GM23248 (cell line): ENCODE measurements around the gene OR8K3. TPM values are rescaled to one million over a fixed set of nuclear protein-coding genes. Genes with fewer than 3 reads are reported as not detected.

Experiments used
- DNase-seq: peaks from one replicate; pipeline ENCODE4 v3.0.0-alpha.2; 2015
- H2AFZ ChIP-seq: fragments of 200-600 bp; sonication (generic); 2 replicates; pipeline ENCODE4 v1.6.1; 2016; ENCODE audit warnings: antibody characterized with exemption
- H3F3A ChIP-seq: fragments of 200-600 bp; sonication (generic); 2 replicates; pipeline ENCODE4 v1.6.1; 2016; ENCODE audit warnings: mild to moderate bottlenecking, antibody characterized with exemption, mixed run types; ENCODE audit not compliant: insufficient read depth
- H3K27ac ChIP-seq: fragments of 200-600 bp; sonication (generic); 2 replicates; pipeline ENCODE4 v1.5.1; 2016; ENCODE audit warnings: mild to moderate bottlenecking
- H3K27me3 ChIP-seq: fragments of 200-600 bp; sonication (generic); replicated peaks from 2 replicates; pipeline ENCODE4 v1.6.1; 2016; ENCODE audit warnings: mild to moderate bottlenecking; ENCODE audit not compliant: insufficient read depth
- H3K36me3 ChIP-seq: fragments of 200-600 bp; sonication (generic); 2 replicates; pipeline ENCODE4 v1.6.1; 2016; ENCODE audit warnings: low read depth, mild to moderate bottlenecking
- H3K4me1 ChIP-seq: fragments of 200-600 bp; sonication (generic); 2 replicates; pipeline ENCODE4 v1.6.1; 2016; ENCODE audit warnings: mild to moderate bottlenecking; ENCODE audit not compliant: insufficient read depth
- H3K4me2 ChIP-seq: fragments of 200-600 bp; sonication (generic); one replicate; pipeline ENCODE4 v1.6.1; 2016; ENCODE audit warnings: mild to moderate bottlenecking; ENCODE audit not compliant: unreplicated experiment
- H3K4me3 ChIP-seq: fragments of 200-600 bp; sonication (generic); 2 replicates; pipeline ENCODE4 v1.5.1; 2016; ENCODE audit warnings: mild to moderate bottlenecking
- H3K79me2 ChIP-seq: fragments of 200-600 bp; sonication (generic); 2 replicates; pipeline ENCODE4 v1.6.1; 2016; ENCODE audit warnings: mild to moderate bottlenecking; ENCODE audit not compliant: insufficient read depth
- H3K9ac ChIP-seq: fragments of 200-600 bp; sonication (generic); 2 replicates; pipeline ENCODE4 v1.6.1; 2016; ENCODE audit warnings: mild to moderate bottlenecking
- H3K9me2 ChIP-seq: fragments of 200-600 bp; sonication (generic); 2 replicates; pipeline ENCODE4 v1.6.1; 2016; ENCODE audit warnings: mixed run types, mild to moderate bottlenecking, moderate library complexity; ENCODE audit not compliant: insufficient read depth
- H3K9me3 ChIP-seq: fragments of 200-600 bp; sonication (generic); one replicate; pipeline ENCODE4 v1.6.1; 2017; ENCODE audit warnings: low read depth
- H4K20me1 ChIP-seq: fragments of 200-600 bp; sonication (generic); 2 replicates; pipeline ENCODE4 v1.6.0; 2016; ENCODE audit not compliant: insufficient read depth
- EZH2 ChIP-seq: fragments of 200-600 bp; sonication (generic); IDR thresholded peaks from 2 replicates; pipeline ENCODE4 v1.6.1; 2018; ENCODE audit warnings: antibody characterized with exemption, mild to moderate bottlenecking; ENCODE audit not compliant: insufficient read depth, poor library complexity, severe bottlenecking
- EZH2phosphoT487 ChIP-seq: fragments of 200-600 bp; sonication (generic); IDR thresholded peaks from 2 replicates; pipeline ENCODE4 v1.6.1; 2018; ENCODE audit warnings: antibody characterized with exemption, moderate library complexity, mild to moderate bottlenecking, low read depth; ENCODE audit not compliant: insufficient read depth
- WGBS, 2 experiments: methylation state at CpG; one replicate each; pipeline ENCODE4 v1.1.6; 2015 to 2017; ENCODE audit warnings: low lambda C conversion rate in 2 of 2, low coverage in 1 of 2; ENCODE audit errors: missing lambda C conversion rate in 2 of 2; 5-methylcytosine and 5-hydroxymethylcytosine counted together
- in situ Hi-C: fragments of 300-500 bp; cut with MboI; formaldehyde crosslinking; loops from 2 replicates; pipeline ENCODE4 v1.15.0; 2020
- polyA plus RNA-seq: library from polyadenylated mRNA; unstranded; fragments of >200 nt; fragmentation: Nextera tagmentation; extraction: Ambion mirVana; gene quantifications from 2 replicates; pipeline ENCODE4 v1.2.1, GENCODE V29; 2016
- total RNA-seq: library from RNA; depleted of rRNA; stranded (reverse); fragments of >200 nt; shearing (Covaris generic); gene quantifications from 2 replicates; pipeline ENCODE4 v1.2.3, GENCODE V29; 2014

OR8K3 gene
- total and polyA plus RNA-seq, 2 experiments from 2014 or later = not detected

DNA sequence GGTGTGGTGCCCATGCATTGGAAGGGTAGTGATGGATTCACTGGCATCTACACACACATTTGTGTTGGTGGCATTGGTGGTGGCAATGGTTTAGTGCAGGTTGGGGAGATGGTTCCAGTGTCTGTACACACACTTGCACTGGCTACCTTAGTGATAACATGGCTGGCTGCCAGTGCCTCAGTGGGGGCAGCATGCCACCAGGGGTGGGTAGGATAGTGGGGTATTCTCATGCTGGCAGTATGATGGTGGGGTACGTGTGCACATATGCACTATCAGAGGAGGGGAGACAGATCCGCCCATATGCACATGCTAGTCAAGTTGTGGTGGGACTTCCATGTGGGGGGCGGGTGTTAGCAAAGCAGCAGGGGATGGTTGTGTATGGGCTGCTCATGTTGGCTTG, 7.1 kb upstream of the OR8K3 start:
- no peaks in the 10 kb centered on the region for H3K4me1 ChIP-seq
- H3K9me2 ChIP-seq = no peaks in the 10 kb centered on the region
- no peaks in the 10 kb centered on the region for H3K9me3 ChIP-seq
- TF ChIP-seq EZH2phosphoT487 (no peak), EZH2 (no peak)
- H2AFZ ChIP-seq = no peak overlapping the region
- no peaks in the 10 kb centered on the region for H3K79me2 ChIP-seq
- no peaks in the 10 kb centered on the region for H3K27me3 ChIP-seq
- H3K4me2 ChIP-seq = no peak overlapping the region
- no peaks in the 10 kb centered on the region for H3K36me3 ChIP-seq
- no peak overlapping the region for H3K27ac ChIP-seq
- no peak overlapping the region for H3K9ac ChIP-seq
- WGBS, 2 experiments = 18 to 24% methylated on average over 3 of the region's 3 CpGs
- H3F3A ChIP-seq = no peaks in the 10 kb centered on the region
- DNase-seq = no peak
- H3K4me3 ChIP-seq = no peak overlapping the region
- no peaks in the 10 kb centered on the region for H4K20me1 ChIP-seq
- in situ Hi-C loops = no loop called here

DNA sequence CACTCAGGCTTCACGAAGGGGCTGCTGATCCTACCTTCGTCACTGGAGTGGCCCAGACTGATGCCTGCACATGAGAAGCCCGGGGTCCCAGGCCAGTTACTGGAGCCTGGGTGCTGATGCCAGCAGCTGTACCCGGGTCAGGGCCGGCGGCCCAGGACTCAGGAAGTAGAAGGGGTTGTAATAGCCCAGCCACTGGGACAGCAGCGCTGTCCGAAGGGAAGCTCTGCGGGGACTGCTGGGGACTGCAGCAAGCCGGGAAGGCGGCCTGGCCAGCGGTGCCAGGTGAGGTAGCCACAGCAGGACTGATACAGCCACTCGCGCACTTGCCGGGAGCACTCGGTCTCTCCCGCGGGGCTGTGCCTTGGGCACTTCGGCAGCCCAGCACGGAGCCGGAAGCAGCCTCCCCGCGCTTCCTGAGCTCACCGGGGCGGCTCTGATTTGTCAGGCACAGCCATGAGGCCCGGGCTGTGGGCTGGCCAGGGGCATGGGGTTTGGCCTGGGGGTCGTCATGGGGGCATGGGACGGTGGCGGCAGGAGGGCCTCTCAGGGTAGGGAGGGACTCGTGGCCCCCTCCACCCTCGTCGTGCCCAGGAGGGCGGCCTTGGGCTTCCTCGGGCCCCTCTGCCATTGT, 17.0 kb downstream of the OR8K3 start:
- Histone ChIP-seq H3K79me2 (no peaks in the 10 kb centered on the region), H2AFZ (no peak overlapping the region), H3K27me3 (no peaks in the 10 kb centered on the region), H3K9me3 (no peaks in the 10 kb centered on the region), H3K9me2 (no peaks in the 10 kb centered on the region), H3K4me2 (no peak overlapping the region), H4K20me1 (no peaks in the 10 kb centered on the region), H3F3A (no peaks in the 10 kb centered on the region), H3K4me1 (no peaks in the 10 kb centered on the region), H3K27ac (no peak overlapping the region), H3K36me3 (no peaks in the 10 kb centered on the region), H3K4me3 (no peak overlapping the region), H3K9ac (no peak overlapping the region)
- WGBS, 2 experiments = 55 to 56% methylated on average over 34 of the region's 34 CpGs
- in situ Hi-C loops = no loop called here
- TF ChIP-seq EZH2 = no peak
- TF ChIP-seq EZH2phosphoT487 = no peak
- DNase-seq = no peak

GRCh38 chr11:56333156-56333555, 18.2 kb downstream of the OR8K3 start:
- Histone ChIP-seq H3K9ac (no peak overlapping the region), H2AFZ (no peak overlapping the region), H3K4me1 (no peaks in the 10 kb centered on the region), H3K27me3 (no peaks in the 10 kb centered on the region), H3F3A (no peaks in the 10 kb centered on the region), H3K36me3 (no peaks in the 10 kb centered on the region), H3K9me2 (no peaks in the 10 kb centered on the region), H3K9me3 (no peaks in the 10 kb centered on the region), H4K20me1 (no peaks in the 10 kb centered on the region), H3K79me2 (no peaks in the 10 kb centered on the region), H3K4me3 (no peak overlapping the region), H3K4me2 (no peak overlapping the region), H3K27ac (no peak overlapping the region)
- TF ChIP-seq EZH2phosphoT487 = no peak
- TF ChIP-seq EZH2 = no peak
- in situ Hi-C loops = no loop called here
- WGBS, 2 experiments = 0 to 6% methylated on average over 3 of the region's 3 CpGs
- DNase-seq = no peak

- H3K4me3 ChIP-seq = no peak overlapping the region
- H3F3A ChIP-seq = no peaks in the 10 kb centered on the region
- H2AFZ ChIP-seq = no peak overlapping the region
- no peak for TF ChIP-seq EZH2
- no peaks in the 10 kb centered on the region for H4K20me1 ChIP-seq
- no peaks in the 10 kb centered on the region for H3K27me3 ChIP-seq
- no peaks in the 10 kb centered on the region for H3K79me2 ChIP-seq
- no peak overlapping the region for H3K4me2 ChIP-seq
- H3K36me3 ChIP-seq = no peaks in the 10 kb centered on the region
- in situ Hi-C loops = no loop called here
- no peaks in the 10 kb centered on the region for H3K4me1 ChIP-seq
- no peak for DNase-seq
- no peak overlapping the region for H3K9ac ChIP-seq
- no peaks in the 10 kb centered on the region for H3K9me3 ChIP-seq
- H3K27ac ChIP-seq = no peak overlapping the region
- H3K9me2 ChIP-seq = no peaks in the 10 kb centered on the region
Measured at GRCh38 chr11:56340289-56340688, 25.3 kb downstream of the OR8K3 start.

GRCh38 chr11:56345739-56346138, 30.8 kb downstream of the OR8K3 start, which contains the start of gene OR8K1:
Gene OR8K1 (plus strand): TSS chr11:56346039. CDS start chr11:56346039, 0 bp downstream.
- 33 to 35% methylated on average over 1 of the region's 1 CpG for WGBS, 2 experiments
- H3F3A ChIP-seq = no peaks in the 10 kb centered on the region
- no peaks in the 10 kb centered on the region for H3K27me3 ChIP-seq
- no peak within 1 kb of the TSS for H3K4me2 ChIP-seq
- no peaks in the 10 kb centered on the region for H3K36me3 ChIP-seq
- H3K4me3 ChIP-seq = no peak within 1 kb of the TSS
- no peak within 1 kb of the TSS for H2AFZ ChIP-seq
- no peaks in the 10 kb centered on the region for H3K79me2 ChIP-seq
- no peak for DNase-seq
- no peaks in the 10 kb centered on the region for H3K4me1 ChIP-seq
- H3K9me2 ChIP-seq = 0 out of 2 replicates have a peak, but pooled peaks cover 3% of the 10 kb centered on the region
- no peaks in the 10 kb centered on the region for H4K20me1 ChIP-seq
- H3K9ac ChIP-seq = no peak within 1 kb of the TSS
- in situ Hi-C loops = no loop called here
- no peak for TF ChIP-seq EZH2
- TF ChIP-seq EZH2phosphoT487 = no peak
- H3K27ac ChIP-seq = no peak within 1 kb of the TSS
- no peaks in the 10 kb centered on the region for H3K9me3 ChIP-seq
